K562 (cell line): ENCODE data around the gene NOCT.

Source experiments
- LCOR ChIP-seq: sonication (generic); formaldehyde crosslinking; IDR thresholded peaks from 2 replicates; pipeline ENCODE4 v1.8.0; 2022; ENCODE audit warnings: mild to moderate bottlenecking, missing genetic modification reagents
- TF ChIP-seq, protein P1 (sequence below): fragments of 250-450 bp; sonication (Bioruptor Pico); IDR thresholded peaks from 2 replicates; pipeline ENCODE4 v1.5.1; 2021; ENCODE audit warnings: mild to moderate bottlenecking
- TF ChIP-seq, protein P2 (sequence below): fragments of 250-450 bp; sonication (Bioruptor Pico); IDR thresholded peaks from 2 replicates; pipeline ENCODE4 v1.5.0; 2021
- TF ChIP-seq, protein P3 (sequence below): fragments of 250-450 bp; sonication (Bioruptor Pico); IDR thresholded peaks from 2 replicates; pipeline ENCODE4 v1.8.0; 2021; ENCODE audit warnings: moderate library complexity, mild to moderate bottlenecking, inconsistent platforms

DNA sequence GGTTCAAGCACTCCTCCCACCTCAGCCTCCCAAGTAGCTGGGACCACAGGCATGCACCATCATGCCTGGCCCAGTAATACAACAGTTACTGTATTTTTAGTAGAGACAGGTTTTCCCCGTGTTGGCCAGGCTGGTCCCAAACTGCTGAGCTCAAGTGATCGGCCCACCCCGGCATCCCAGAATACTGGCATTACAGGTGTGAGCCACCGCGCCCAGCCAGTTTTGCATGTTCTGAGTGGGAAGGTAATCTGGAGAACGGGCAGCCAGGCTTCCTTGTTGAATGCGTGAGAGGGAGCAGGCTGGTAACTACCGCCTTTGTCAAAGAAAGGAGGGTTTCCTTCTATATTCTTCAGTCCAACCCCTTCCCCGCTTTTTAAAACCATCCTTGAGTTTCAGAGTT lies 9.1 kb downstream of the NOCT start:
- TF ChIP-seq, protein P1, sequence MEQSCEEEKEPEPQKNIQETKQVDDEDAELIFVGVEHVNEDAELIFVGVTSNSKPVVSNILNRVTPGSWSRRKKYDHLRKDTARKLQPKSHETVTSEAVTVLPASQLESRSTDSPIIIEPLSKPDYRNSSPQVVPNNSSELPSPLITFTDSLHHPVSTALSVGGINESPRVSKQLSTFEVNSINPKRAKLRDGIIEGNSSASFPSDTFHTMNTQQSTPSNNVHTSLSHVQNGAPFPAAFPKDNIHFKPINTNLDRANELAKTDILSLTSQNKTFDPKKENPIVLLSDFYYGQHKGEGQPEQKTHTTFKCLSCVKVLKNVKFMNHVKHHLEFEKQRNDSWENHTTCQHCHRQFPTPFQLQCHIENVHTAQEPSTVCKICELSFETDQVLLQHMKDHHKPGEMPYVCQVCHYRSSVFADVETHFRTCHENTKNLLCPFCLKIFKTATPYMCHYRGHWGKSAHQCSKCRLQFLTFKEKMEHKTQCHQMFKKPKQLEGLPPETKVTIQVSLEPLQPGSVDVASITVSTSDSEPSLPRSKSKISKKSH (CRISPR knock-in tag) = no peak
- TF ChIP-seq, protein P2, sequence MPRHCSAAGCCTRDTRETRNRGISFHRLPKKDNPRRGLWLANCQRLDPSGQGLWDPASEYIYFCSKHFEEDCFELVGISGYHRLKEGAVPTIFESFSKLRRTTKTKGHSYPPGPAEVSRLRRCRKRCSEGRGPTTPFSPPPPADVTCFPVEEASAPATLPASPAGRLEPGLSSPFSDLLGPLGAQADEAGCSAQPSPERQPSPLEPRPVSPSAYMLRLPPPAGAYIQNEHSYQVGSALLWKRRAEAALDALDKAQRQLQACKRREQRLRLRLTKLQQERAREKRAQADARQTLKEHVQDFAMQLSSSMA (CRISPR knock-in tag) = no peak
- TF ChIP-seq LCOR = no peak
- TF ChIP-seq, protein P3, sequence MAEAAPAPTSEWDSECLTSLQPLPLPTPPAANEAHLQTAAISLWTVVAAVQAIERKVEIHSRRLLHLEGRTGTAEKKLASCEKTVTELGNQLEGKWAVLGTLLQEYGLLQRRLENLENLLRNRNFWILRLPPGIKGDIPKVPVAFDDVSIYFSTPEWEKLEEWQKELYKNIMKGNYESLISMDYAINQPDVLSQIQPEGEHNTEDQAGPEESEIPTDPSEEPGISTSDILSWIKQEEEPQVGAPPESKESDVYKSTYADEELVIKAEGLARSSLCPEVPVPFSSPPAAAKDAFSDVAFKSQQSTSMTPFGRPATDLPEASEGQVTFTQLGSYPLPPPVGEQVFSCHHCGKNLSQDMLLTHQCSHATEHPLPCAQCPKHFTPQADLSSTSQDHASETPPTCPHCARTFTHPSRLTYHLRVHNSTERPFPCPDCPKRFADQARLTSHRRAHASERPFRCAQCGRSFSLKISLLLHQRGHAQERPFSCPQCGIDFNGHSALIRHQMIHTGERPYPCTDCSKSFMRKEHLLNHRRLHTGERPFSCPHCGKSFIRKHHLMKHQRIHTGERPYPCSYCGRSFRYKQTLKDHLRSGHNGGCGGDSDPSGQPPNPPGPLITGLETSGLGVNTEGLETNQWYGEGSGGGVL (CRISPR knock-in tag) = no peak
